Activated gamma-delta T cell treated with Interleukin-2 at 50 U/mL for 16 hours (primary cell): Measurements from ENCODE around the gene BOD1L1.
"Not testable (repeated sequence)": the region's sequence is repeated elsewhere in the genome, so short reads cannot be mapped to it uniquely, and the experiment has no call there.

Experiments
- DNase-seq: peaks from one replicate; pipeline ENCODE4 v3.0.0-alpha.2; 2020

BOD1L1 gene

GRCh38 chr4:13618212-13618806 is 9.2 kb downstream of the BOD1L1 start:
- DNase-seq = no peak

- no peak for DNase-seq
Measured at GRCh38 chr4:13617801-13618200, 9.7 kb downstream of the BOD1L1 start.

GRCh38 chr4:13616597-13616996 is 10.9 kb downstream of the BOD1L1 start:
- DNase-seq = no peak

- DNase-seq = no peak
Measured at GRCh38 chr4:13615161-13615560, 12.4 kb downstream of the BOD1L1 start.

GRCh38 chr4:13612569-13612968 is 15.0 kb downstream of the BOD1L1 start:
- DNase-seq = no peak

- DNase-seq = no peak
Measured at GRCh38 chr4:13611283-13611842, 16.2 kb downstream of the BOD1L1 start.

- no peak for DNase-seq
Measured at GRCh38 chr4:13605330-13605729, 22.2 kb downstream of the BOD1L1 start.

- DNase-seq = no peak
Measured at GRCh38 chr4:13601848-13602247, 25.7 kb downstream of the BOD1L1 start.

- DNase-seq = no peak
Measured at GRCh38 chr4:13601048-13601447, 26.5 kb downstream of the BOD1L1 start.

- DNase-seq = no peak
Measured at GRCh38 chr4:13599159-13599558, 28.4 kb downstream of the BOD1L1 start.

- DNase-seq = no peak
Measured at GRCh38 chr4:13597604-13598003, 29.9 kb downstream of the BOD1L1 start.

- no peak for DNase-seq
Measured at GRCh38 chr4:13597141-13597540, 30.4 kb downstream of the BOD1L1 start.

GRCh38 chr4:13592220-13592619 is 35.3 kb downstream of the BOD1L1 start:
- no peak for DNase-seq

GRCh38 chr4:13590766-13591165 is 36.8 kb downstream of the BOD1L1 start:
- no peak for DNase-seq

GRCh38 chr4:13588954-13589353 is 38.6 kb downstream of the BOD1L1 start:
- DNase-seq = no peak

GRCh38 chr4:13584481-13584880 is 43.0 kb downstream of the BOD1L1 start:
- no peak for DNase-seq

GRCh38 chr4:13580036-13580435 is 47.5 kb downstream of the BOD1L1 start:
- no peak for DNase-seq

- DNase-seq = no peak
Measured at GRCh38 chr4:13577660-13578059, 49.9 kb downstream of the BOD1L1 start.

GRCh38 chr4:13570916-13571315 is 56.6 kb downstream of the BOD1L1 start:
- no peak for DNase-seq

GRCh38 chr4:13567125-13567524 is 60.4 kb downstream of the BOD1L1 start:
- no peak for DNase-seq

- DNase-seq = no peak
Measured at GRCh38 chr4:13562876-13563275, 64.6 kb downstream of the BOD1L1 start.

- DNase-seq = no peak
Measured at GRCh38 chr4:13561673-13562072, 65.9 kb downstream of the BOD1L1 start.

GRCh38 chr4:13560111-13560510 is 67.4 kb downstream of the BOD1L1 start:
- not testable (repeated sequence) for DNase-seq

- DNase-seq = no peak
Measured at GRCh38 chr4:13559413-13559812, 68.1 kb downstream of the BOD1L1 start.

GRCh38 chr4:13558881-13559280 is 68.6 kb downstream of the BOD1L1 start:
- no peak for DNase-seq
